GM18505 (cell line): ENCODE measurements around the gene IGFBP5.

Experiments used
- ATAC-seq: cut with Tn5 transposase; IDR thresholded peaks from one replicate; pipeline ENCODE4 v1.9.1; 2021; ENCODE audit not compliant: unreplicated experiment
- POLR2A ChIP-seq: IDR thresholded peaks from 4 replicates; pipeline ENCODE4 v1.6.1; 2011; ENCODE audit warnings: borderline replicate concordance; ENCODE audit not compliant: insufficient read depth, insufficient read length; ENCODE audit errors: extremely low read depth

Gene IGFBP5

DNA sequence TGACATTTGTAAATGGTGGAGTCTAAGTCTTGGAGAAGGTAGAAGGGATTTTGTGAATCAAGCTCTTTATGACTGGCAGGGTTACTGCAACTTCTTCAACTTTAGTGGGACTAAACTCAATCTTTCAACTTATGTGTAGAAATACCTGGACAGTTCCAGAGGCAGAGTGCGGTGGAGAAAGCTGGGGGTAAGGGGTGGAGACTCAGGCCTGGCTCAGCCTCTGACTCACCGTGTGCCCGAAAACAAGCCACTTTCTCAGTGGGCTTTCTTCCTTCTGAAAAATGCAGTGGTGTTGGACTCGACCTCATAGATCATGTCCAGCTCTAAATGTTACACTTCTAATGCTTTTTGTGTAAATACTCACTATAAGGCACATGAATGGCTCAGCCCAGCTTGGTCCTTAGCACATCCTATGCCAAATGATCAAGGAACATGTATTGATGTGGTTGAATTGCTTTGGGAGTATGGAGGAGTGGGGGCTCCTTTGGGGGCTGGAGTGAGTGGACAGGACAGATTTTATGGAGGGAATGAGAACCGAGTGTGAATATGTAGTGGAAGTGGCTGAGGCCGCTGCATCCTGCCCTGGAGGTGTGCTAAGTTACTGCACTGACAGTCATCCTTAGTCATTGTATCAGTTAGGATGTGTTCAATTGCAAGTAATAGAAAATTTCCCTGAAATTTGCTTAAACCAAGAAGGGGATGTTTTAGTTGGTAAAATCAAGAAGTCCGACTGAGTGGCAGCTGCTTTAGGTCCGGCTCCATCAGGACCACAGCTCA is 32.2 kb upstream of the IGFBP5 start:
- TF ChIP-seq POLR2A, result no peak
- no peak for ATAC-seq

DNA sequence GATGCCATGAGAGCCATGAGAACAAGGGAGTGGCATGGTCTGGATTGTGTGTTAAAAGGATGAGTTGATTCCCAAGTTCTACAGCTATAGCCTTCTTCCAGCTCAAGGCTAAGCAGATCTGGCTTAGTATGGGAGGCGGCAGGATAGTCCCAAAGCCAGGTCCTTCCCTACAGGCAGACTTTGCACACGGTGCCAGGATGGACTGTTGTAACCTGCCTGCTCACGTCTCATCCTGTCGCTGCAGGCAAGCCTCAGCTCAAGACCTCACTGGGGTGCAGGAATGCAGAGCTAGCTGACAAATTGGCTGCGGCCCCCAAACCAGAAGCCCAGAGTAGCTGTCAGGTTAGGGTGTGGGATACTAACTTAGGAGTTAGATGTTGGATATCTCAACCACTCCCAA is 28.8 kb upstream of the IGFBP5 start:
- ATAC-seq, result no peak
- TF ChIP-seq POLR2A, result no peak

DNA sequence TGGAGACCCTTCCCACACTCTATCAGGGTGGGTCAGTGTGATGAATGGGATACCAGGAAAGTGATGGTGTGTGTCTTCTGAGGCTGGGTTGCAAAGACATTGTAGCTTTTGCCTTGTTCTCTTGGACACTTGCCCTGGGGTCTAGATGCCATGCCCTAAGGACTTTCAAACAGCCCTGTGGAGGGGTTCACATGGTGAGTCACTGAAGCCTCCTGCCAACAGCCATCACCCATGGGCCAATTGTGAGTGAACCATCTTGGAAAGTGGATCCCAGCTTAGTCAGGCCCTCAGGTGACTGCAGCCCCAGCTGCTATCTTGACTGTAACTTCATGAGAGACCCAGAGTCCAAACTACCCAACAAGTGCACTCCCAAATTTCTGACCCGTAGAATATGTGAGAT is 25.8 kb upstream of the IGFBP5 start:
- ATAC-seq, result no peak
- no peak for TF ChIP-seq POLR2A

DNA sequence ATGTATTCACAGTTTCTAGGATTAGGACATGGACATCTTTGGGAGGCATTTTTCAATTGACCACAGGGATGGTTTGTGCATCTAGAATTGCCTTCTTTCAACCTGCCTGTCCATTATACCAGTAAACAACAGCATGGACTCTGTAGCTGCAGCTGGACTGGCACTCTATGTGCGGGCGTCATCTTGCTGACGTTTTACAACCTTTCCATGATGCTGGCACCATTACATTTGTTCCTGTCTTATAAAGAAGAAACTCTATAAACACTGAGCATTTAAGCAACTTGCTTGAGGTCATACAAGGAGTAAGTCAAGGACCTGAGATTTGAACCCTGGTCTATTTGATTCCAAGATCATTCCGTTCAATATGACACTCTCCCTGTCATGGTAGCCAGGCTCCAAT is 25.4 kb upstream of the IGFBP5 start:
- no peak for TF ChIP-seq POLR2A
- no peak for ATAC-seq

DNA sequence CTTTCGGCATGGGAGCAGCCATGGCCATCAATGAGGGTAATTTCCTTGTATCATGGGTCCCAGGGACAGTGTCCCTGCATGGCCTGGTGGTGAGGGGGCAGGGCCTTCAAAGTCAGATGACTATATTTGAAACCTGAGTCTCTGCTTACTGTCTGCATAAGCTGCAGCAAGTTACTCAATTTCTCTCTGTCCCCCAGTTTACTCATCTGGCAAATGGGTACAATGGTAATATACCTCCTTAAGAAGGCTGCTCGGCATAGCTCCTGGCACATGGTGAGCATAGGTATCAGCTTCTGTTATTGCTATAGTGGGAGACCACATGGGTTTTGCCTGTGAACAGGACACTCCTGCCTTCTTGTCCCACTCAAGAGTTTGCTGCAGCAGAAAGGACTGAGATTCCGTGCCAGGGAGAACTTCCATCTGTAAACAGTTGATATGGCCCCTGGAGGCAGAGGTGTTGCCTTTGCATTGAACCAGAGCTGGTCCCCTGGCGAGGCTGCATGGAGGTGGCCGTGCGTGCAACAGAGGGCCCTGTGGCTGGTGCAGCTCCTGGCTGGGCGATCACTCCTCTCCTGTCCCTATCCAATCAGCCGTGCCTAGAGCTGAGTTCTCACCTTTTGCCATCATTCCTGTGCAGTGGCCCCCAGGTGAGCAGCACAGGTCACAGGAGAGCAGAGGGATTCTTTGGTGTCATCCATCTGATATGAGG is 22.7 kb upstream of the IGFBP5 start:
- no peak for TF ChIP-seq POLR2A
- no peak for ATAC-seq

DNA sequence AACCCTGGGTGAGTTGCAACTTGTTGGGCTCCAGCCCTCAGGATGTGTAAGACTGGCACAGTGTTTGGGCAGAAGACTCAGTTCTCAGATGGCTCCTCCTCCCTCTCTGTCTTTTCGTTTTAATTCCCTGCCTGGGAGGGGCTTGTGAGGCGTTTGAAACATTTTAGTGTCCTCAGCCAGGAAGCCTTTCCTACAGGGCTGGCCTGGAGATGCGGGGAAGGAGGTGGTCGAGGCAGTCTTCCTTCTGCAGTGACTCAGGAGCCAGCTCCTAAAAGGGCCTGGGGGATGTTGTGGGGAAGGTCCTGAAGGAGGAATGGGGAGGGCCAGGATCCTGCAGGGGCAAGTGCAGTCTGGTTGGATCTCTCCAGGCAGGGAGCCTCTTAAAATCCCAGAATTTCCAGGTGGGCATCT is 22.1 kb upstream of the IGFBP5 start:
- no peak for ATAC-seq
- no peak for TF ChIP-seq POLR2A

DNA sequence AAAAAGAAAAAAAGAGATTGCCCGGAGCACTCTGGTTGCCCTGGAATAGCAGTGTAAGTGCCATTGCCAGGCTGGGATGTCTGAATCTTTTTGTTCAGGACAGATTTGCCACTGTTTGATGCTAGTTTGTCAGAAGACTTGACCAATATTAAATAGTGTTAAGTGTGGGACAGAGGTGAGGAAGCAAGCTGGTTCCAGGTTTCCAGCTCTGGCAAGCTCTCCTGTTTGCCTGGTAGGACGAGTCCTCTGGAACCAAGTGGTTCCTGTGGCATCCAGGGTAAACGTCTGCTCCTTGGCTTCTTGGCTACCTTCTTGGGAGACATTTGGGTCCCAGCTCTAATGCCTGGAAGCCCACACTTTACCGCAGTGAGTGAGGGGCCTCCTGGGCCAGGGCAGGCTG is 20.8 kb upstream of the IGFBP5 start:
- no peak for TF ChIP-seq POLR2A
- no peak for ATAC-seq

DNA sequence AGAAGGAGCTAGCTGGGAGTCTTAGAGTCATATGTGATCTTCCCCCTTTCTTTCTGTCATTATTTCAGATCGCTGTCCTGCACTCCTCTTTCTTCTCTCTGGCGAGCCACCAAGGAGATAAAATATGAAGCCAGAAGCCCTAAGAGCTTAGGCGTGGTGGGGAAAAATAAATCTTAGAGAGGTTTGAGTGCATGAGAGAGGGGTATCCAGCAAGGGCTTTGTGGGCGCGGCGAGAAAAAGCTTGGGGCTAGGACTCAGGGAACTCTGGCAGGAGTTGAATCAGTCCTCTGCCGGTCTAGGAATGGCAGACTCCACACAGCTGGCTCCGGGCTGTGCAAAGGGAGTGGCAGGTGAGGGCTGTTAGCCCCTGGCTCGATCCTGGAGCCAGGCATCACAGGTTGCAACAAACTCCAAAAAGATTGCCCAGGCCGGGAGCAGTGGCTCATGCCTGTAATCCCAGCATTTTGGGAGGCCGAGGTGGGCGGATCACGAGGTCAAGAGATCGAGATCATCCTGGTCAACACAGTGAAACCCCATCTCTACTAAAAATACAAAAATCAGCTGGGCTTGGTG is 20.1 kb upstream of the IGFBP5 start:
- ATAC-seq, result no peak
- no peak for TF ChIP-seq POLR2A

DNA sequence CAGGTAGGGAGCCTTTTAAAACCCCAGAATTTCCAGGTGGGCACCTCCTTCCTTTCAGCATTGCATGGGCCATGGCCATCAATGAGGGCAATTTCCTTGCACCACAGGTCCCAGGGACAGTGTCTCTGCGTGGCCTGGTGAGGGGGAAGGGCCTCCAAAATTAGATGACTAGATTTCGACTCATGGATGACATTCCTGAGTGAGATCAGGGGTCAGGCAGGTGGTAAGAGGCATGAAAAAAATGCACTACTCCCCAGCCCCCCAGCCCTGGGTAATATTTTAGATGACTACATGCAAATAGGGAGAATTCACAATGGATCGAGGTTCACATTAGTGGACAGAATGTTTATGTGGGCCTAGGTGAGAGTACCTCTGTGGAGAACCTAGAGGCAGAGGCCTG is 19.0 kb upstream of the IGFBP5 start:
- TF ChIP-seq POLR2A, result no peak
- no peak for ATAC-seq

DNA sequence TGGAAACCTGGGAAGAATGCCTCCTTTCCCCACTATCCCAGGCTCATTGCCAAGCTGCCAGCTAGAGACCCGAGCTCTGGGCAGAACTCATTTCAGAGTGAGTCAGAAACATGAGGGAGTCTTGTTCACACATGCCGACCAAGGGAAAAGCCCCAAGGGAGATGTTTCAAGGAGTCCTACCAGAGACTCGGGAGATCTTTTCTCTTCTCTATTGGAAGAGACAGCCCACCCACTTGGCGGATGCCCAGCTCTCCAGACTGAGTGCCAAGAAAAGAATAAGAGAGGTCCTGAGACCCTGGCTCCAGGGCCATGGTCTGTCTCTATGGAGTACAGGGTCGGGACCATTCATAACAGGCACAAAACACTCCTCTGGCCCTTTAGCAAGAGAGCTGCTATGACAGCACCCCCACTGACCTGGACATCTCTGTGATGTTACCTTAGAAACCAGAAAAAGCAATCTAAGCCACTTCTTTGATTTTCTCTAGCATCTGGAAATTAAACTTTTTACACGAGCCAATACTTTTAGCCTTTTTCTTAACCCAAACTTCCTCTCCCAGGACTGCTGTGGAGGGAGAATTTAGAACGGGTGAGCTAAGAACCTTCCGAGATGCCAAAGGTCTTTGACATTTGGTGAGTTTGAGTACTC is 18.5 kb upstream of the IGFBP5 start:
- no peak for ATAC-seq
- no peak for TF ChIP-seq POLR2A

DNA sequence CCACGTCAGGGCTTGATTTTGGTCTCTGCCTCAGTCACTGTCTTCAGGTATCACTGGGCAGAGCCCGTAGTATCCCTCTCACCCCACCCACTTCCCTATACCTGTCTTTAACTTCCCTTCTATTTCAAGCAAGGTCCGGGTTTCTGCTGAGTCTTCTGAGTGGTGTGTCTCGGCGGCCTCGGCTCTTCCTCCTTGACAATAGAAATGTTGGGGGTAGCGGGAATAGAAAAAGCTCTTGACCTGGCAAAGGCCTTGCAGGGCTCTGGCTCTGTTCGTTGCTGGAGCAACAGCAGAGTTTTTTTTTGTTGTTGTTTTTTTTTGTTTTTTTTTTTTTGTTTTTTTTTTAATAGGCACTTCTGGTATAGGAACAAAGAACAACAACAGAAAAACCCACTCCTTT is 16.0 kb upstream of the IGFBP5 start:
- no peak for TF ChIP-seq POLR2A
- no peak for ATAC-seq

DNA sequence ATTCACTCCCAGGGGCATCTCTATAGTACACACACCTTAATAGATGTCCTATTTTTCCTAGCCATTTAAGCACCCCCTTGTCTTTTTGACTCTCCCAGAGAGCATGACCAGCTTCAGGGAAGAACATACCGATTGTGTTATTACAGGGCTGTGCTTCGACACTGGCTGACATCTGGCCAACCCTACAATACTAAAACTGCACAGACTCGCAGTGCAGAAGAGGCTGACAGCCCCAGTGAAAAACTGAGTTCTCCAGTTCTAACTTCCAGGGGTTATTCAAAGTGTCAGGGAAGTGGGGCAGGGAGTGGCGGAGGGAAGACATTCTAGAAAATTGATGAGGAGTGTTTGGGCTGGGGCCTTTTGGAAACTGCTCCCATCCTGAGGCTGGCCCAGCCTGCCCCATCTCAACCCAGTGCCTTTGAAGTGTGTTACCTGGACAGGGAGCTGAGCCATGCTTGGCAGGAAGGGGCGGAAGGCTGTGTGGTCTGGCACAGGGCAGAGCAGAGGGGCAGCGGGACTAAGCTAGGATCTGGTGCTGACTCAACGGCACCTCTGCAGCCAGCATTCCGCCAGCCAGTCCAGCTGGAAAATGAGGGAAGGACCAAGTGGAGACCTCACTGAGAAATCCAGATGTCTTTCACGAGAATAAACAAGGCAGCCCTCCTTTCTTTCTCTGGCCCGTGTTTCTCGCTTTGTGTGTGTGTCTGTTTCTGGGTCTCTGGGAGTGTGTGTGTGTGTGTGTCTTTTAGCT is 15.4 kb upstream of the IGFBP5 start:
- ATAC-seq, result no peak
- TF ChIP-seq POLR2A, result no peak

DNA sequence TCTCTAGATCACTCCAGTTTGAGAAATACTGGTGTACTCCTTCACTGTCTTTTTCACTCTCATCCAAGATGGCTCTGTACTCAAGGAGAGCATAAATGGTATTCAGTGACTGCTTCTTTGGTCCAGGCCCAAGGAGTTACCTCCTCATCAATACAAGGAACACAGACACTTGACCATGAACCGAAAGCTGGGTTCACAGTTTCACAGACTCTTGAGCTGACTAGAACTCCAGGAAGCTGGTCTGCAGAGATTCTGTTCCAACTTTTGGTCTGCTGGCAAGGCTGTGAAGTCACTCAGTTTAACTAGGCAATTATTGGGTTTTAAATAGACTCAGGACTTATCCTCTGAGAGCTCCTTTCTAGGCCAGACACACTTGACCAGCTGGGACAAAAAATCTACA is 7.4 kb upstream of the IGFBP5 start:
- no peak for ATAC-seq
- no peak for TF ChIP-seq POLR2A
